Smooth muscle cell of the brain vasculature (primary cell): Measurements from ENCODE around the gene CHFR.
"Not testable (repeated sequence)": the region's sequence is repeated elsewhere in the genome, so short reads cannot be mapped to it uniquely, and the experiment has no call there.

Source experiments
- DNase-seq: peaks from one replicate; pipeline ENCODE4 v3.0.0-alpha.2; 2012; ENCODE audit warnings: low read depth, low spot score

Gene CHFR

DNA sequence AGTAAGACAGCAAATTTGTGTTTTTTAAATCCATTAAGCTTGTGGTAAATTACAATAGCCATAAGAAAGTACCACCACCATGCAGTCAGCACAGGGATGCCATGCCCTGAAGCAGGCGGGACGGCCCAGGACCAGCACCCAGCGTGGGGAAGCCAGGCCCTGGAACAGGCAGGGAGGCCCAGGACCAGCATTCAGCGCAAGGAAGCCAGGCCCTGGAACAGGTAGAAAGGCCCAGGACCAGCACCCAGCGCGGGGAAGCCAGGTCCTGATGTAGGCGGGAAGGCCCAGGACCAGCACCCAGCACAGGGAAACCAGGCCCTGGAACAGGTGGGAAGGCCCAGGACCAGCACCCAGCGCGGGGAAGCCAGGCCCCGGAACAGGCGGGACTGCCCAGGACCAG, 13.2 kb downstream of the CHFR start:
- DNase-seq, result no peak

DNA sequence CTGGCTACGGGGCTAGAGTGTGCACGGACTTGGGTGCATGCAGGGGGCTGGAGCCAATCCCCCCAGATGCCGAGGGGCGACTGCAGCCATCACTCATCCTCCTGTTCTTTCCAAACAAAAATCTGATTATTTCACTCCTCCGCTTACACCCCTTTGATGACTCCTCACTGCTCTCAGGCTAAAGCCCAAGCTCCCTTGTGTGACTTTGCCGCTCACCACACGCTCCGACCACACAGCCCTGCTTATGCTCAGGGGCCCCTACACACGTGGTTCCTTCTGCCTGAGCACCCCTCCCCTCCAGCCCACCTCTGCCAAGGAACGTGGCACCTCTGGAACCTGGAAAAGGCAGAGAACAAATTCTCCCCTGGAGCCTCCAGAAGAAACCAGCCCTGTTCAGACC, 13.7 kb downstream of the CHFR start:
- no peak for DNase-seq

DNA sequence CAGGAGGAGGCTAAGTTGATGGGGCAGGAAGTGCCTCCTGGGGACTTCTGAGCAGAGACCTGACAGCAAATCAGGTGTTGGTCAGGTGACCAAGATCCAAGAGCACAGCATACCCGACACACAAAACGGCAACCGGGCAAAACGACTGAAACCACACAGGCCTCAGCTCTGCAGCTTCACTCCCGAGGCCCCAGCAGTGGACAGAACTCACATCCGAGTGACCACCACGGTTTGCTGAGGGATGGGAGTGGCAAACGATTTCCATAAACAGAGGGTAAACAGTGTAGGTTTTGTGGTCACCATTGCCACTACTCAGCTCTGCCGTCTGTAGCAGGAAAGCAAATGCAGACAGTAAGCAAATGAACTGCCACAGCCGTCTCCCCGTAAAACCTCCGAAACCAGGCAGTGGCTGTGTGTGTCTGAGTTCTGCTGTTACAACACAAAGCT, 14.4 kb downstream of the CHFR start:
- DNase-seq, result no peak

GRCh38 chr12:132872073-132872855, 15.1 kb downstream of the CHFR start:
- DNase-seq, result no peak

DNA sequence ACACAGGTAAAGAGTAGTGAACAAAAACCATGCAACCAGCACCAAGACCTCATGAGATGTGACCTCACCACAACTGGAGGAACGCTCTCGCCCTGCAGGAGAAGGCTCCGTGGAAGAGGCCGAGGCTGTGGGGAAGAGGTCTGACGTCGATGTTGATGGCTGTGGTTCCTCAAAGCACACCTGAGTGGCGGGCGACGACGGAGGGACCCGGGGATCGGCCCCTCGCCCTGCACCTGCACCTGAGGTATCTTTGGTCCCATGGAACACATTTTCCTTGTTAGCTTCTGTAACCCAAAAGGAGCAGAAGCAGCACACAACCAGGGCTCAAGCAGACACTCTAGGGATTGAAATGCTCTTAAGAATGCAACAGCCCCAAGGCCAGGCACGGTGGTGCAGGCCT, 17.9 kb downstream of the CHFR start:
- no peak for DNase-seq

GRCh38 chr12:132866251-132866828, 21.1 kb downstream of the CHFR start:
- no peak for DNase-seq

GRCh38 chr12:132861558-132861957, 25.8 kb downstream of the CHFR start:
- DNase-seq, result no peak

DNA sequence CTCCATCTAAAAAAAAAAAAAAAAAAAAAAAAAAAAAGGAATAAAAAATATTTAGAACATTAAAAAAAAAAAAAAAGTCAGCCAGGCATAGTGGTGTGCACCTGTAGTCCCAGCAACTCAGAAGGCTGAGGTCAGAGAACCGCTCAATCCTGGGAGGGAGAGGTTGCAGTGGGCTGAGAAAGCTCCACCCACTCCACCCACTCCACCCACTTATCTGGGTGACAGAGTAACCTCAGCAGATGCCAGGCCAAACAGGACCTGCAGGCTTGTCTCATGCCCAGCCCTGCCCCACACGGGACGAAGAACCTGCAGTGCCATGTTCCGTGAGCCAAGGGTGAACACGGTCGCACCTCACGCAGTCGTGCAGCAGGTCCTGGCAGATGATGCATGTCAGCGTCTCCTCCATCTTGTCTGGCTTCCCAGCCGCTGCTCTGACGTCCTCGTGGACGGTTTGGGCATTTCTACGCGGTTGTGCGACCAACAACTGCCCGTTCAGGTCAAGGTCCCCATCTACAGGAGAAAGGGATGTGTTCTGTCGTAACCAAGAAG, 28.6 kb downstream of the CHFR start:
- DNase-seq, result no peak

DNA sequence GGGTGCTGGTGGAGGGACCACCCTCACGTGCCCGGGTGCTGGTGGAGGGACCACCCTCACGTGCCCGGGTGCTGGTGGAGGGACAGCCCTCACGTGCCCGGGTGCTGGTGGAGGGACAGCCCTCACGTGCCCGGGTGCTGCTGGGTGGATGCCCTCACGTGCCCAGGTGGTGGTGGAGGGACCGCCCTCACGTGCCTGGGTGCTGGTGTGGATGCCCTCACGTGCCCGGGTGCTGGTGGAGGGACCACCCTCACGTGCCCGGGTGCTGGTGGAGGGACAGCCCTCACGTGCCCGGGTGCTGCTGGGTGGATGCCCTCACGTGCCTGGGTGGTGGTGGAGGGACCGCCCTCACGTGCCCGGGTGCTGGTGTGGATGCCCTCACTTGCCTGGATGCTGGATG, 30.4 kb downstream of the CHFR start:
- DNase-seq, result not testable (repeated sequence)

- DNase-seq, result no peak
Observed at GRCh38 chr12:132856581-132856980, 30.8 kb downstream of the CHFR start.

- DNase-seq, result not testable (repeated sequence)
Observed at GRCh38 chr12:132855211-132855610, 32.2 kb downstream of the CHFR start.

DNA sequence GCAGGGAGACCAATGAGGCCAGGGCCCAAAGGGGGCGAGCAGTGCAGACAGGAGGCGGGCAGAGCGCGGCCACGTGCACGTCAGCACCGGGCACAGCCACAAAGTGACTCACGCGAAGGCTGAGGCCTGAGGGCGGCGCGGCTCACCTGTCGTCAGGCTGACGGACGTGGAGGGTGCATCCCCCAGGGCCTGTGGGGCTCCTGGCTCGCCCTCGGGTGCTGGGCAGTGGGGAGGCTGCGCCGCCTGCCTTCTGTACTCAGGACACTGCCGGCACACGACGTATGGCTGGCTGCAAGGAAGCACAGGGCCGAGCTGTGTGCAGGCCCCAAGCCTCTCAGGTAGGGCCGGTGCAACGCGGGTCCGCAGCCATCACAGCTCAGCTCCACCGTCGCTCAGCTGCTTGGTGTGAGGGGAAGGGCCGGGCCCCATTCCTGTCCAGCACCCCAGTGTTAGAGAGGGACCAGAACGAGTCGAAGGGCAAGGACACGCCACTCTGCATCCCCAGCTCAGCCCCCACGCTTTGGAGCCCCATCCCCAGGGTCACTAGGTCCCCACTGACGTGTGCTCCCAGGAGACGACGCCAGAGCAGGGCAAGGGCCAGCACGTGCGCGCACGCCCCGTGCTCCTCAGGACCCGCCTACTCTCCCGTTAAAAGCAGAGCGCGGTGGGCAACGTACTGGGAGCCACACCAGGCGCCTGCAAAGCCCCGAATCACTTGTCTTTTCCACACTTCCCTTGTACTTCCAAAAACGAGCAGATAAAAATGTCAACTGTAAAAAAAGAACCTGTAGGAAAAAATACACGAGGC, 33.9 kb downstream of the CHFR start:
- DNase-seq, result no peak

GRCh38 chr12:132852496-132852895, 34.9 kb downstream of the CHFR start:
- no peak for DNase-seq

GRCh38 chr12:132851465-132851864, 35.9 kb downstream of the CHFR start:
- no peak for DNase-seq

DNA sequence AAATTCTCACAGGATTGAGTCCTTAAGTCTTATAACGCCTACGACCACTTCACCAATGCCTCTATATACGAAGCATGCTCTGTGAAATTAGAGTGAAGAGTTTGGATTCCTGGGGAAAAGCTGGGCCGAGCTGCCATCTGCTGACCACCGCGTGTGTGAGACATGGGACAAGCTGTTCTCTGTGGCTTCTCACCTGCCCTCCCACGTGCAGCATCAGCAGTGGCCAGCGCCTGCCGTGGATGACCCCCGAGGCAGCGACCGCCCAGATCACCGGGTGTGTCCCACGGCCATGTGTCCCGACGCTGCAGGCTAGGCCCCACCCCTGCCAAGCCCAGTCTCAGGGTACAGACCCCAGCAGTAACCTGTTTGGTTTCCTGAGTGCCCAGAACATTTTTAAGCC, 37.1 kb downstream of the CHFR start:
- no peak for DNase-seq

GRCh38 chr12:132848521-132848920, 38.9 kb downstream of the CHFR start:
- DNase-seq, result no peak

- no peak for DNase-seq
Observed at GRCh38 chr12:132847363-132848356, 39.7 kb downstream of the CHFR start.

DNA sequence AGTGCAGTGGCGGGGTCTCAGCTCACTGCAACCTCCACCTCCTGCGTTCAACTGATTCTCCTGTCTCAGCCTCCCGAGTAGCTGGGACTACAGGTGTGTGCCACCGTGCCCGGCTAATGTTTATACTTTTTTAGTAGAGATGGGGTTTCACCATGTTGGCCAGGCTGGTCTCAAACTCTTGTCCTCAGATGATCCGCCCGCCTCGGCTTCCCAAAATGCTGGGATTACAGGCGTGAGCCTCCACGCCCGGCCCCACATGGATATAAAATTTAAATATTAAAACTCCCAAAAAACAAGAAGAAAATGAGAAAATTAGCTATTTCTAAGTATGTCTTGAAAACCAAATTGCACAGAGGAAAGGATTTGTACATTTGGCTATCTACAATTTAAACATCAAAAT, 42.7 kb downstream of the CHFR start:
- not testable (repeated sequence) for DNase-seq

DNA sequence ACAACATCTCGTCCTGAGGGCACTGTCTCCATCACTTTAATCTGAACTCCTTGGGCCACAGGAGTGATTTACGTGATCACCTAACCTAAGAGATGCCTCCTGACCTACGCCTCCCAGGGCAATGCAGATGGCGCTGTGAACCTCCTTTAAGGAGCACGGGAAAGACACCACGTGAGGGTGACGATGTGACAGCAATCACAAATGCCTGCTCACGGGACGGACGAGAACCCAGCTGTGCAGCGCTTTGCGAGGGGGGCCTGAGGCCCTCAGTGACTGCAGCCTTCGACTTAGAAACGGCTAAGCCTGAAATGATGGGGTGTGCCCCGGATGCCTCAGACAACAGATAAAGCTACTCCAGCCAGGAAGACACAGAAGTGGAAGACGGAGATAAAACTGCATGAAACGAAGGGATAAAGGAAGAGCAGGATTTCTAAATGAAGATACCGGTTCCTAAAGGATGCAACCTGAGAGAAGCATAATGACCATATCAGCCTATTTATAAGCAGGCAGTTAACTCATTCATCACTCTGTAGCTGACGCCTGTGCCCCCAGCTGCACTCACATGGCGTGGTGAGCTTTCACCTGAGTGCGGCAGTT, 44.9 kb downstream of the CHFR start:
- DNase-seq, result no peak

GRCh38 chr12:132841151-132841550, 46.3 kb downstream of the CHFR start:
- DNase-seq, result no peak

DNA sequence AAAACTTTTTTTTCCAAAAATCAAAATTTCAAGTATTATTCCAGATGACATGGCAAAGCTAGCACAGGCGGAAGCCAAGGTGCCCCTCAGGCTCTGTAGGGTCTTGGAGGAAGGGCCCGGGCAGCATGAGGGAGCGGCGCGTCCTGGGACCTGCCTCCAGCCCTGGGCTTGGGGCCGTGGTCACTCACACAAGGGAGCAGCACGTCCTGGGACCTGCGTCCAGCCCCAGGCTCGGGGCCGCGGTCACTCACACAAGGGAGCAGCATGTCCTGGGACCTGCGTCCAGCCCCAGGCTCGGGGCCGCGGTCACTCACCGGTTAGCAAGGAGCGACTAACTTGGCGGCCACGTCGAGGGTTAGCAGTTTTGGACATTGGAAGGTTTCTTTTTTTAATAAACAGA, 46.9 kb downstream of the CHFR start:
- DNase-seq, result no peak
